Adrenal gland (tissue), 12 donors: ENCODE data around the gene GRID1. TPM values are rescaled to one million over a fixed set of nuclear protein-coding genes. Genes with fewer than 3 reads are reported as not detected.

Experiments
- DNase-seq, 7 donors: peaks; one replicate each; pipeline ENCODE4 v3.0.0-alpha.2; 2019 to 2020
- H3K27ac ChIP-seq, 5 donors: fragments of 200-600 bp; sonication (generic) in 4 of 5; 1 replicate in 3 of 5; 2 replicates in 2 of 5; pipeline versions ENCODE4 v1.5.1 to v1.8.0; 2016 to 2020; ENCODE audit warnings: mild to moderate bottlenecking in 1 of 5
- H3K27me3 ChIP-seq: fragments of 200-600 bp; 2 replicates; pipeline ENCODE4 v1.8.0; 2021
- H3K36me3 ChIP-seq, 2 donors: fragments of 200-600 bp; replicated peaks in 1 of 2; 1 replicate in 1 of 2; 2 replicates in 1 of 2; pipeline versions ENCODE4 v1.5.1 to v1.8.0; 2018 to 2022
- H3K4me1 ChIP-seq, 2 donors: fragments of 200-600 bp; replicated peaks in 1 of 2; 1 replicate in 1 of 2; 2 replicates in 1 of 2; pipeline versions ENCODE4 v1.5.1 to v1.8.0; 2018 to 2021
- H3K4me3 ChIP-seq, 4 donors: fragments of 200-600 bp; sonication (generic) in 3 of 4; one replicate each; pipeline ENCODE4 v1.5.1; 2016 to 2018
- H3K9me3 ChIP-seq, 3 donors: fragments of 200-600 bp; sonication (generic) in 1 of 3; replicated peaks in 1 of 3; 1 replicate in 2 of 3; 2 replicates in 1 of 3; pipeline versions ENCODE4 v1.5.1 to v1.8.0; 2016 to 2021
- CTCF ChIP-seq, 6 experiments: fragments of 450-650 bp in 4 of 6; fragments of 200-600 bp in 2 of 6; sonication (generic) in 1 of 6; IDR thresholded peaks; 1 replicate in 5 of 6; 2 replicates in 1 of 6; pipeline versions ENCODE4 v1.5.1 to v1.8.0; 2016 to 2021; ENCODE audit warnings: antibody characterized with exemption in 6 of 6, mild to moderate bottlenecking in 2 of 6, moderate library complexity in 1 of 6
- POLR2A ChIP-seq, 2 donors: fragments of 450-650 bp; IDR thresholded peaks; one replicate each; pipeline ENCODE4 v1.6.1; 2017; ENCODE audit warnings: antibody characterized with exemption in 2 of 2, mild to moderate bottlenecking in 2 of 2, moderate library complexity in 1 of 2
- WGBS, 4 donors: extraction: QIAGEN DNeasy Blood & Tissue Kit in 2 of 4; methylation state at CpG; one replicate each; pipeline versions ENCODE4 v1.1.5 to v1.1.7; 2013 to 2017; 5-methylcytosine and 5-hydroxymethylcytosine counted together
- intact Hi-C, 2 donors: fragments of 100-400 bp; cut with DNase I; formaldehyde crosslinking; loops; one replicate each; pipeline versions ENCODE4 v1.14.1 to v1.15.0; 2022 to 2023
- polyA plus RNA-seq, 3 donors: library from polyadenylated mRNA; stranded (reverse); fragments of 200-250 nt in 2 of 3; fragments of 350-450 nt in 1 of 3; fragmentation: Illumina TruSeq in 1 of 3; extraction: RNeasy Lipid Tissue Mini Kit (QIAGEN cat#74804) in 1 of 3; gene quantifications; one replicate each; pipeline ENCODE4 v1.2.3, GENCODE V29; 2013 to 2014
- total RNA-seq, 9 donors: library from RNA; depleted of rRNA in 4 of 9; stranded (reverse); fragments of >200 nt in 4 of 9; fragments of 120-200 nt in 1 of 9; fragmentation: NEBNext Ultra II Directional in 1 of 9; extraction: Animal tissue kit (Norgen Biotek cat#: 25700) in 1 of 9; gene quantifications; one replicate each; pipeline versions ENCODE4 v1.1.0 to v1.2.4, GENCODE V29; 2013 to 2023
- donor health status: healthy with polysubstance abuse.
- donor health status: Bipolar disorder and iron deficiency.
- donor health status: DM: yes; HTN: yes; CAD: no.
- donor health status: DM: no; HTN: no; CAD: no.
- donor health status: DM: no; HTN: no; CAD: no.
- donor health status: DM: yes; HTN: yes; CAD: no.

Gene GRID1
- total and polyA plus RNA-seq, 12 donors = 2.2 to 8.0 (median 4.1) TPM

- Histone ChIP-seq H3K4me1 (no peaks in the 10 kb centered on the region), H3K36me3 (no peaks in the 10 kb centered on the region), H3K27me3 (no peaks in the 10 kb centered on the region), H3K9me3 (no peaks in the 10 kb centered on the region), H3K4me3 (no peak overlapping the region), H3K27ac (no peak overlapping the region)
- intact Hi-C loops = no loop called here
- TF ChIP-seq POLR2A (IDR thresholded peaks at IDR 0.05) (no peak), CTCF (IDR thresholded peaks at IDR 0.05) (no peak)
- 64 to 84% (median 71%) methylated on average over 3 of the region's 3 CpGs for WGBS, 4 donors
- no peak for DNase-seq
Observed at GRCh38 chr10:85926986-85927385, 439.6 kb downstream of the GRID1 start.

- Histone ChIP-seq H3K27ac (no peak overlapping the region), H3K4me3 (no peak overlapping the region), H3K4me1 (no peaks in the 10 kb centered on the region), H3K36me3 (no peaks in the 10 kb centered on the region), H3K9me3 (no peaks in the 10 kb centered on the region), H3K27me3 (no peaks in the 10 kb centered on the region)
- TF ChIP-seq POLR2A (IDR thresholded peaks at IDR 0.05) (no peak), CTCF (IDR thresholded peaks at IDR 0.05) (no peak)
- 66 to 77% (median 74%) methylated on average over 5 of the region's 5 CpGs for WGBS, 4 donors
- DNase-seq = no peak
- intact Hi-C loops = no loop called here
Observed at GRCh38 chr10:85926136-85926535, 440.5 kb downstream of the GRID1 start.

- intact Hi-C loops = no loop called here
- TF ChIP-seq POLR2A (IDR thresholded peaks at IDR 0.05) = no peak
- TF ChIP-seq CTCF (IDR thresholded peaks at IDR 0.05) = no peak
- no peaks in the 10 kb centered on the region for H3K4me1 ChIP-seq
- no peaks in the 10 kb centered on the region for H3K36me3 ChIP-seq
- no peak overlapping the region for H3K4me3 ChIP-seq
- DNase-seq = no peak
- H3K27ac ChIP-seq = no peak overlapping the region
- no peaks in the 10 kb centered on the region for H3K27me3 ChIP-seq
- H3K9me3 ChIP-seq = no peaks in the 10 kb centered on the region
- WGBS, 4 donors = 87 to 93% (median 90%) methylated on average over 3 to 5 of the region's 5 CpGs
Observed at GRCh38 chr10:85925201-85925750, 441.3 kb downstream of the GRID1 start.

GRCh38 chr10:85924382-85925102 lies 442.1 kb downstream of the GRID1 start:
- 81 to 88% (median 85%) methylated on average over 7 of the region's 7 CpGs for WGBS, 4 donors
- Histone ChIP-seq H3K4me1 (no peaks in the 10 kb centered on the region), H3K27me3 (no peaks in the 10 kb centered on the region), H3K9me3 (no peaks in the 10 kb centered on the region), H3K4me3 (no peak overlapping the region), H3K36me3 (no peaks in the 10 kb centered on the region), H3K27ac (no peak overlapping the region)
- intact Hi-C loops = no loop called here
- no peak for TF ChIP-seq CTCF (IDR thresholded peaks at IDR 0.05)
- no peak for TF ChIP-seq POLR2A (IDR thresholded peaks at IDR 0.05)
- DNase-seq = no peak
